Neuron (in vitro differentiated cells): ENCODE measurements around the gene QSOX2.

Experiments
- H2AFZ ChIP-seq: one replicate; pipeline ENCODE4 v1.6.1; 2013; ENCODE audit warnings: low read depth, mild to moderate bottlenecking, inconsistent platforms, low read length, moderate library complexity
- H3K27me3 ChIP-seq: one replicate; pipeline ENCODE4 v1.6.1; 2013; ENCODE audit warnings: low read length; ENCODE audit not compliant: insufficient read depth
- H3K36me3 ChIP-seq: one replicate; pipeline ENCODE4 v1.6.1; 2013; ENCODE audit warnings: low read length; ENCODE audit not compliant: insufficient read depth
- H3K4me1 ChIP-seq: one replicate; pipeline ENCODE4 v1.6.1; 2013; ENCODE audit warnings: low read length; ENCODE audit not compliant: insufficient read depth
- H3K4me3 ChIP-seq: 2 replicates; pipeline ENCODE4 v1.5.1; 2013; ENCODE audit warnings: mild to moderate bottlenecking, low read length, moderate library complexity
- H3K9me3 ChIP-seq: one replicate; pipeline ENCODE4 v1.6.1; 2013; ENCODE audit warnings: low read length

Gene QSOX2

GRCh38 chr9:136198605-136199083 lies 47.0 kb downstream of the QSOX2 start:
- Histone ChIP-seq H3K4me3 (no peak overlapping the region), H3K36me3 (no peaks in the 10 kb centered on the region), H3K4me1 (peaks cover 6% of the 10 kb centered on the region), H3K27me3 (peaks cover 94% of the 10 kb centered on the region), H2AFZ (no peak overlapping the region), H3K9me3 (no peaks in the 10 kb centered on the region)

- H3K9me3 ChIP-seq: no peaks in the 10 kb centered on the region
- H3K36me3 ChIP-seq: no peaks in the 10 kb centered on the region
- no peak overlapping the region for H3K4me3 ChIP-seq
- H2AFZ ChIP-seq: no peak overlapping the region
- H3K4me1 ChIP-seq: peaks cover 4% of the 10 kb centered on the region
- peaks cover 93% of the 10 kb centered on the region for H3K27me3 ChIP-seq
These were observed 47.5 kb downstream of the QSOX2 start for GRCh38 chr9:136197930-136198604.

GRCh38 chr9:136197084-136197875 lies 48.3 kb downstream of the QSOX2 start:
- Histone ChIP-seq H3K9me3 (no peaks in the 10 kb centered on the region), H3K4me3 (no peak overlapping the region), H3K36me3 (no peaks in the 10 kb centered on the region), H3K4me1 (peaks cover 6% of the 10 kb centered on the region), H3K27me3 (peaks cover 94% of the 10 kb centered on the region), H2AFZ (no peak overlapping the region)

GRCh38 chr9:136196404-136197083 lies 49.1 kb downstream of the QSOX2 start:
- Histone ChIP-seq H3K27me3 (peaks cover 94% of the 10 kb centered on the region), H3K4me3 (no peak overlapping the region), H3K4me1 (peaks cover 9% of the 10 kb centered on the region), H3K36me3 (no peaks in the 10 kb centered on the region), H3K9me3 (no peaks in the 10 kb centered on the region), H2AFZ (no peak overlapping the region)

GRCh38 chr9:136194540-136194939 lies 51.1 kb downstream of the QSOX2 start:
- H2AFZ ChIP-seq: no peak overlapping the region
- peaks cover 11% of the 10 kb centered on the region for H3K4me1 ChIP-seq
- no peaks in the 10 kb centered on the region for H3K9me3 ChIP-seq
- peaks cover 93% of the 10 kb centered on the region for H3K27me3 ChIP-seq
- H3K4me3 ChIP-seq: no peak overlapping the region
- H3K36me3 ChIP-seq: no peaks in the 10 kb centered on the region

- Histone ChIP-seq H3K27me3 (peaks cover 95% of the 10 kb centered on the region), H3K4me3 (no peak overlapping the region), H3K36me3 (no peaks in the 10 kb centered on the region), H3K9me3 (no peaks in the 10 kb centered on the region), H3K4me1 (peaks cover 11% of the 10 kb centered on the region), H2AFZ (no peak overlapping the region)
These were observed 51.7 kb downstream of the QSOX2 start for GRCh38 chr9:136193891-136194279.

GRCh38 chr9:136193127-136193890 lies 52.3 kb downstream of the QSOX2 start:
- Histone ChIP-seq H3K4me3 (no peak overlapping the region), H3K9me3 (no peaks in the 10 kb centered on the region), H3K36me3 (no peaks in the 10 kb centered on the region), H3K27me3 (peaks cover 90% of the 10 kb centered on the region), H3K4me1 (peaks cover 10% of the 10 kb centered on the region), H2AFZ (no peak overlapping the region)

GRCh38 chr9:136192289-136193126 lies 53.1 kb downstream of the QSOX2 start:
- Histone ChIP-seq H3K4me3 (no peak overlapping the region), H2AFZ (no peak overlapping the region), H3K36me3 (no peaks in the 10 kb centered on the region), H3K9me3 (no peaks in the 10 kb centered on the region), H3K4me1 (peaks cover 7% of the 10 kb centered on the region), H3K27me3 (peaks cover 88% of the 10 kb centered on the region)

GRCh38 chr9:136191960-136192286 lies 53.7 kb downstream of the QSOX2 start:
- no peaks in the 10 kb centered on the region for H3K36me3 ChIP-seq
- H3K9me3 ChIP-seq: no peaks in the 10 kb centered on the region
- peaks cover 85% of the 10 kb centered on the region for H3K27me3 ChIP-seq
- H3K4me3 ChIP-seq: no peak overlapping the region
- peaks cover 7% of the 10 kb centered on the region for H3K4me1 ChIP-seq
- H2AFZ ChIP-seq: no peak overlapping the region

- peaks cover 85% of the 10 kb centered on the region for H3K27me3 ChIP-seq
These were observed 54.3 kb downstream of the QSOX2 start for GRCh38 chr9:136191099-136191959.

GRCh38 chr9:136190656-136191055 lies 55.0 kb downstream of the QSOX2 start:
- Histone ChIP-seq H2AFZ (no peak overlapping the region), H3K27me3 (peaks cover 83% of the 10 kb centered on the region), H3K4me1 (peaks cover 10% of the 10 kb centered on the region), H3K9me3 (no peaks in the 10 kb centered on the region), H3K4me3 (no peak overlapping the region), H3K36me3 (no peaks in the 10 kb centered on the region)

More at GRCh38 chr9:136191099-136191959, 54.3 kb downstream of the QSOX2 start:
- Histone ChIP-seq H3K4me3 (no peak overlapping the region), H3K9me3 (no peaks in the 10 kb centered on the region), H3K36me3 (no peaks in the 10 kb centered on the region), H2AFZ (no peak overlapping the region), H3K4me1 (peaks cover 7% of the 10 kb centered on the region)
